GM12878 (cell line): ENCODE data around the gene ELK3. TPM values are rescaled to one million over a fixed set of nuclear protein-coding genes. Genes with fewer than 3 reads are reported as not detected.

Source experiments
- ATAC-seq: fragments of 200-7000 bp; cut with Tn5 transposase; 3 replicates; pipeline ENCODE4 v1.9.1; 2020; ENCODE audit warnings: mild to moderate bottlenecking, moderate library complexity
- BruUV-seq: library from RNA; stranded (reverse); fragments of 400-500 nt; replicated peaks from 2 replicates; lab custom pipeline; 2021; lab: Mats Ljungman, UMichigan
- CTCF ChIA-PET: fragments of 300-600 bp; sonication (Branson Sonifier 250); formaldehyde crosslinking; extraction: SDS; loops from one replicate; lab custom pipeline; 2021; ENCODE audit warnings: inconsistent platforms; lab: Yijun Ruan, JAX
- POLR2A ChIA-PET: fragments of 350-600 bp; formaldehyde crosslinking; extraction: SDS; loops from one replicate; lab custom pipeline; 2021; ENCODE audit warnings: inconsistent platforms; lab: Charles Lee
- RAD21 ChIA-PET: fragments of 300-600 bp; sonication (Branson Sonifier 250); formaldehyde crosslinking; loops from one replicate; lab custom pipeline; 2023; ENCODE audit warnings: antibody characterized with exemption; ENCODE audit not compliant: unreplicated experiment; lab: Charles Lee
- SMC1A ChIA-PET: fragments of 300-600 bp; sonication (Branson Sonifier 250); formaldehyde crosslinking; loops from one replicate; lab custom pipeline; 2023; ENCODE audit not compliant: unreplicated experiment, uncharacterized antibody; lab: Charles Lee
- DNase-seq: peaks from one replicate; pipeline ENCODE4 v3.0.0-alpha.2; 2011; ENCODE audit warnings: low read depth, low spot score
- FAIRE-seq: peaks from 3 replicates; lab custom pipeline; 2011; peaks lifted over from hg19 to GRCh38; lab: Jason Lieb, UNC
- H2AFZ ChIP-seq: 2 replicates; pipeline ENCODE4 v1.6.0; 2011; ENCODE audit warnings: low read depth, low read length, control low read depth; ENCODE audit not compliant: control insufficient read depth
- H3K27ac ChIP-seq: 2 replicates; pipeline ENCODE4 v1.5.1; 2011; ENCODE audit warnings: control low read depth; ENCODE audit not compliant: control insufficient read depth, insufficient read depth
- H3K27me3 ChIP-seq, 2 experiments: replicated peaks in 1 of 2; 2 replicates each; pipeline versions ENCODE4 v1.6.0 to v1.6.1; 2011; ENCODE audit warnings: low read length in 1 of 2; ENCODE audit not compliant: control insufficient read depth in 2 of 2, insufficient read depth in 2 of 2
- H3K36me3 ChIP-seq, 2 experiments: 2 replicates each; pipeline ENCODE4 v1.5.1; 2011; ENCODE audit warnings: low read length in 1 of 2; ENCODE audit not compliant: control insufficient read depth in 2 of 2, insufficient read depth in 2 of 2
- H3K4me1 ChIP-seq: 2 replicates; pipeline ENCODE4 v1.6.1; 2011; ENCODE audit warnings: mild to moderate bottlenecking, low read length, moderate library complexity, mixed read lengths; ENCODE audit not compliant: control insufficient read depth, insufficient read depth
- H3K4me2 ChIP-seq: 2 replicates; pipeline ENCODE4 v1.6.0; 2011; ENCODE audit warnings: control low read depth; ENCODE audit not compliant: control insufficient read depth, insufficient read depth
- H3K4me3 ChIP-seq: fragments of 200-600 bp; sonication (generic); 2 replicates; pipeline ENCODE4 v1.5.1; 2016
- H3K79me2 ChIP-seq: 2 replicates; pipeline ENCODE4 v1.6.0; 2011; ENCODE audit warnings: low read length; ENCODE audit not compliant: control insufficient read depth, insufficient read depth
- H3K9ac ChIP-seq: 2 replicates; pipeline ENCODE4 v1.8.0; 2011; ENCODE audit warnings: low read length, control low read depth, mixed read lengths; ENCODE audit not compliant: control insufficient read depth, insufficient read depth
- H3K9me3 ChIP-seq: replicated peaks from 3 replicates; pipeline ENCODE4 v1.5.1; 2011; ENCODE audit warnings: mild to moderate bottlenecking, low read length; ENCODE audit not compliant: control insufficient read depth, insufficient read depth
- H4K20me1 ChIP-seq: 2 replicates; pipeline ENCODE4 v1.6.0; 2011; ENCODE audit not compliant: control insufficient read depth, insufficient read depth
- BCL11A ChIP-seq: IDR thresholded peaks from 2 replicates; pipeline ENCODE4 v1.6.1; 2011; ENCODE audit warnings: low read depth, low read length
- EZH2 ChIP-seq: IDR thresholded peaks from 2 replicates; pipeline ENCODE4 v1.6.1; 2012; ENCODE audit warnings: low read depth, mild to moderate bottlenecking, control low read depth, inconsistent platforms, low read length, borderline replicate concordance; ENCODE audit not compliant: control insufficient read depth
- HDAC2 ChIP-seq: fragments of 200-600 bp; sonication (generic); IDR thresholded peaks from 2 replicates; pipeline ENCODE4 v1.6.1; 2017
- POLR2A ChIP-seq: IDR thresholded peaks from 2 replicates; pipeline ENCODE4 v1.6.1; 2011; ENCODE audit warnings: low read depth, mild to moderate bottlenecking, low read length
- ZNF24 ChIP-seq: fragments of 450-650 bp; IDR thresholded peaks from 2 replicates; pipeline ENCODE4 v1.6.1; 2017; ENCODE audit warnings: antibody characterized with exemption, mild to moderate bottlenecking
- WGBS: methylation state at CpG from one replicate; pipeline ENCODE4 v1.1.6; 2016; ENCODE audit warnings: low lambda C conversion rate; ENCODE audit not compliant: insufficient replicate concordance, insufficient coverage; ENCODE audit errors: missing lambda C conversion rate; 5-methylcytosine and 5-hydroxymethylcytosine counted together
- in situ Hi-C: fragments of 300-500 bp; cut with MboI; formaldehyde crosslinking; loops from 9 replicates; pipeline ENCODE4 v1.14.3; 2018; ENCODE audit warnings: mixed read lengths
- intact Hi-C: fragments of 100-400 bp; cut with micrococcal nuclease; formaldehyde crosslinking; loops from one replicate; pipeline ENCODE4 v1.14.2; 2022; ENCODE audit not compliant: unreplicated experiment
- polyA plus RNA-seq, 11 experiments: library from polyadenylated mRNA; depleted of rRNA in 4 of 11; unstranded in 6 of 11; stranded (reverse) in 5 of 11; fragments of >200 nt; fragmentation: Nextera tagmentation in 4 of 11; fragmentation: Illumina TruSeq in 1 of 11; extraction: Ambion mirVana in 4 of 11; extraction: Trizol in 1 of 11; gene quantifications; 1 replicate in 1 of 11; 2 replicates in 10 of 11; pipeline versions ENCODE4 v1.2.1 to v1.2.3, GENCODE V29; 2011 to 2016; ENCODE audit warnings: inconsistent platforms in 2 of 11, missing spikeins in 2 of 11, low read depth in 1 of 11
- total RNA-seq, 4 experiments: library from RNA; depleted of rRNA in 3 of 4; stranded (reverse); fragments of >200 nt in 3 of 4; fragmentation: Illumina TruSeq in 1 of 4; extraction: Trizol in 1 of 4; gene quantifications; 2 replicates each; pipeline versions ENCODE4 v1.2.1 to v1.2.3, GENCODE V29; 2013 to 2021
- TF ChIP-seq, protein P1 (sequence below): IDR thresholded peaks from 2 replicates; pipeline ENCODE4 v1.6.1; 2012; ENCODE audit warnings: low read depth, low read length, improper control_type of control experiment

The ELK3 gene
- total and polyA plus RNA-seq, 10 of the 15 experiments (the other 5 are each of a cell fraction or from before 2014, with no cell fraction given) = 0.37 to 4.8 (median 0.88) TPM

DNA sequence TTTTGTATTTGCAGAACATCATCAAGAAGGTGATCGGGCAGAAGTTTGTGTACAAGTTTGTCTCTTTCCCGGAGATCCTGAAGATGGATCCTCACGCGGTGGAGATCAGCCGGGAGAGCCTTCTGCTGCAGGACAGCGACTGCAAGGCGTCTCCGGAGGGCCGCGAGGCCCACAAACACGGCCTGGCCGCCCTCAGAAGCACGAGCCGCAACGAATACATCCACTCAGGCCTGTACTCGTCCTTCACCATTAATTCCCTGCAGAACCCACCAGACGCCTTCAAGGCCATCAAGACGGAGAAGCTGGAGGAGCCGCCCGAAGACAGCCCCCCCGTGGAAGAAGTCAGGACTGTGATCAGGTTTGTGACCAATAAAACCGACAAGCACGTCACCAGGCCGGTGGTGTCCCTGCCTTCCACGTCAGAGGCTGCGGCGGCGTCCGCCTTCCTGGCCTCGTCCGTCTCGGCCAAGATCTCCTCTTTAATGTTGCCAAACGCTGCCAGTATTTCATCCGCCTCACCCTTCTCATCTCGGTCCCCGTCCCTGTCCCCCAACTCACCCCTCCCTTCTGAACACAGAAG lies 52.8 kb downstream of the ELK3 start:
- WGBS = 96% methylated on average over 36 of the region's 36 CpGs
- no peak for ATAC-seq
- no peaks in the 10 kb centered on the region for H4K20me1 ChIP-seq
- no peak for TF ChIP-seq BCL11A
- TF ChIP-seq, all 136 proteins: peak for 0
- Histone ChIP-seq H2AFZ (no peak overlapping the region), H3K9ac (no peak overlapping the region), H3K9me3 (no peaks in the 10 kb centered on the region), H3K79me2 (no peaks in the 10 kb centered on the region), H3K4me1 (no peaks in the 10 kb centered on the region), H3K27ac (no peak overlapping the region), H3K27me3 (no peaks in the 10 kb centered on the region), H3K4me3 (no peak overlapping the region), H3K36me3 (peaks cover 0 to 13% of the 10 kb centered on the region in 2 experiments; a peak in 3 of 4 replicates), H3K4me2 (no peak overlapping the region)
- BruUV-seq = no TSS peak
- FAIRE-seq (no peak), DNase-seq (no peak)
- ChIA-PET CTCF (no interaction called here), RAD21 (no interaction called here), SMC1A (interaction anchor here (0.7 kb wide), 1 partner anchor 129 kb away, joined by 3 read pairs; no protein-coding TSS in a partner anchor), POLR2A (no interaction called here)
- intact Hi-C loops (no loop called here), in situ Hi-C loops (no loop called here)

DNA sequence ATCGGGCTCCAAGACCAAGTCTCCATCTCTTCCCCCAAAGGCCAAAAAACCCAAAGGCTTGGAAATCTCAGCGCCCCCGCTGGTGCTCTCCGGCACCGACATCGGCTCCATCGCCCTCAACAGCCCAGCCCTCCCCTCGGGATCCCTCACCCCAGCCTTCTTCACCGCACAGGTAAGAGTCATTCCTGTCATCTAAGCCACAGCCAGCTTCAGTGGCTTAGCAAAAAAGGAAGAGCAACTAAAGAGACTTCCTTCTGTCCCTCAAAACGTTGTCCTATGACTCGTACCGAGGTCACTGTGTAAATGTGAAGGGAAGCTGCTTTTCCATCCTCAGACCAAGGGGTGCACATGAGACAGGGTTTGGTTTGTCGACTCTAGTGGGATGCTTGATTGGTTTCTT lies 53.4 kb downstream of the ELK3 start:
- in situ Hi-C loops = no loop called here
- H3K9ac ChIP-seq = no peak overlapping the region
- H3K4me3 ChIP-seq = no peak overlapping the region
- no peak overlapping the region for H3K4me2 ChIP-seq
- intact Hi-C loops = no loop called here
- peaks cover 0 to 13% of the 10 kb centered on the region in 2 experiments; a peak in 3 of 4 replicates for H3K36me3 ChIP-seq
- no peaks in the 10 kb centered on the region for H3K4me1 ChIP-seq
- no peak overlapping the region for H3K27ac ChIP-seq
- ChIA-PET RAD21 (no interaction called here), CTCF (no interaction called here)
- BruUV-seq = no TSS peak
- H3K27me3 ChIP-seq = no peaks in the 10 kb centered on the region
- ATAC-seq (no peak), DNase-seq (no peak)
- H3K9me3 ChIP-seq = no peaks in the 10 kb centered on the region
- no peak for TF ChIP-seq ZNF24
- TF ChIP-seq, protein P1, sequence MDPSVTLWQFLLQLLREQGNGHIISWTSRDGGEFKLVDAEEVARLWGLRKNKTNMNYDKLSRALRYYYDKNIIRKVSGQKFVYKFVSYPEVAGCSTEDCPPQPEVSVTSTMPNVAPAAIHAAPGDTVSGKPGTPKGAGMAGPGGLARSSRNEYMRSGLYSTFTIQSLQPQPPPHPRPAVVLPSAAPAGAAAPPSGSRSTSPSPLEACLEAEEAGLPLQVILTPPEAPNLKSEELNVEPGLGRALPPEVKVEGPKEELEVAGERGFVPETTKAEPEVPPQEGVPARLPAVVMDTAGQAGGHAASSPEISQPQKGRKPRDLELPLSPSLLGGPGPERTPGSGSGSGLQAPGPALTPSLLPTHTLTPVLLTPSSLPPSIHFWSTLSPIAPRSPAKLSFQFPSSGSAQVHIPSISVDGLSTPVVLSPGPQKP = no peak
- TF ChIP-seq EZH2 = no peak
- TF ChIP-seq HDAC2 = no peak
- peak; percentile 31; the same call in 1 of the 2 replicates for TF ChIP-seq POLR2A
- TF ChIP-seq, all 136 proteins: peak for 1
- Histone ChIP-seq H2AFZ (no peak overlapping the region), H4K20me1 (no peaks in the 10 kb centered on the region), H3K79me2 (no peaks in the 10 kb centered on the region)
- ChIA-PET SMC1A (interaction anchor here (0.7 kb wide), 1 partner anchor 128 kb away, joined by 3 read pairs; no protein-coding TSS in a partner anchor), POLR2A (no interaction called here)
- no peak for FAIRE-seq
- WGBS = 57% methylated on average over 13 of the region's 13 CpGs
